Thyroid gland (tissue), 4 donors: ENCODE results near the gene IL6ST.

ENCODE experiments used
- CTCF ChIP-seq, 6 experiments: fragments of 200-600 bp in 3 of 6; fragments of 450-650 bp in 3 of 6; sonication (generic) in 3 of 6; IDR thresholded peaks; one replicate each; pipeline ENCODE4 v1.5.1; 2016 to 2019; ENCODE audit warnings: antibody characterized with exemption in 6 of 6, mild to moderate bottlenecking in 2 of 6, inconsistent platforms in 1 of 6, moderate library complexity in 1 of 6
- POLR2A ChIP-seq, 2 donors: fragments of 450-650 bp; IDR thresholded peaks; one replicate each; pipeline ENCODE4 v1.6.1; 2017; ENCODE audit warnings: antibody characterized with exemption in 2 of 2, mild to moderate bottlenecking in 2 of 2, moderate library complexity in 1 of 2

DNA sequence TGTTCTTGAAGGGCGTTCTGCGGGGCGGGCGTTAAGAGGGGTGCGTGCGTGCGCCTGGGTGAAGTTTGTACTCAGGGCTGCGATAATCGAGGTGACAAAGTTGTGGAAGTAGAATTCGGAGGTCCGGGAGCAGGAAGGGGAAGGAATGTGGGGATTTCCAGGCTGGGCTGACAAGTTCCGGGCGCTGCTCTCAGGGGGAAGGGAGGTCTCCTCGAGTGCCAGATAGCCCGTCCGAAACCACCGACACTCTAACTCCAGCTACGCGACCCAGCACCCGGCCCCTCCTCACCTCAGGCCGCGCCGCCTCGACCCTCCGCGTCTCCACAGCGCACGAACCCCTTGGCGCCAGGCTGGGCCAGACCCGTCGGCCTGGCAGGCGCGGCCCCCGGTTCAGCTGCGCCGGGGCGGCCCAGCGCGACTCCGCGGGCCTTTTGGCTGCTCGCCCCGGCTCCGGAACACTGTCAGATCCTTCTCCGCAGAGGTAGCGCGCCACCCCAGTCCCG, at the start of gene IL6ST:
- TF ChIP-seq CTCF (IDR thresholded peaks at IDR 0.05) (no peak), POLR2A (IDR thresholded peaks at IDR 0.05) (peak; percentile 89 to 98)
